K562 (cell line): ENCODE results near the gene NOD1.

ENCODE experiments used
- BHLHE40 ChIP-seq: IDR thresholded peaks from 2 replicates; pipeline ENCODE4 v1.6.1; 2011; ENCODE audit warnings: low read length, improper control_type of control experiment
- ESRRA ChIP-seq: fragments of 450-650 bp; IDR thresholded peaks from 2 replicates; pipeline ENCODE4 v1.6.1; 2014; ENCODE audit warnings: low read depth, mild to moderate bottlenecking, moderate library complexity, borderline replicate concordance
- RBBP5 ChIP-seq: fragments of 200-600 bp; sonication (generic); IDR thresholded peaks from 2 replicates; pipeline ENCODE4 v1.6.1; 2012; ENCODE audit warnings: borderline replicate concordance, mild to moderate bottlenecking, low read length, control low read depth, inconsistent platforms; ENCODE audit not compliant: insufficient read depth, poor library complexity, severe bottlenecking
- STAT5B ChIP-seq: fragments of 250-450 bp; sonication (Bioruptor Pico); IDR thresholded peaks from 2 replicates; pipeline ENCODE4 v1.8.0; 2021; ENCODE audit warnings: mild to moderate bottlenecking, inconsistent platforms
- TAF1 ChIP-seq: IDR thresholded peaks from 2 replicates; pipeline ENCODE4 v1.6.1; 2011; ENCODE audit warnings: mild to moderate bottlenecking, low read length, moderate library complexity; ENCODE audit not compliant: insufficient read depth, control insufficient read depth, severe bottlenecking; ENCODE audit errors: extremely low read depth
- TF ChIP-seq, protein P1 (sequence below): fragments of 450-650 bp; IDR thresholded peaks from one replicate; pipeline ENCODE4 v1.6.1; 2018; ENCODE audit warnings: mild to moderate bottlenecking, moderate library complexity; ENCODE audit not compliant: partially characterized antibody
- TF ChIP-seq, protein P2 (sequence below): IDR thresholded peaks from 2 replicates; pipeline ENCODE4 v1.6.1; 2012; ENCODE audit warnings: low read depth, low read length, improper control_type of control experiment, borderline replicate concordance

DNA sequence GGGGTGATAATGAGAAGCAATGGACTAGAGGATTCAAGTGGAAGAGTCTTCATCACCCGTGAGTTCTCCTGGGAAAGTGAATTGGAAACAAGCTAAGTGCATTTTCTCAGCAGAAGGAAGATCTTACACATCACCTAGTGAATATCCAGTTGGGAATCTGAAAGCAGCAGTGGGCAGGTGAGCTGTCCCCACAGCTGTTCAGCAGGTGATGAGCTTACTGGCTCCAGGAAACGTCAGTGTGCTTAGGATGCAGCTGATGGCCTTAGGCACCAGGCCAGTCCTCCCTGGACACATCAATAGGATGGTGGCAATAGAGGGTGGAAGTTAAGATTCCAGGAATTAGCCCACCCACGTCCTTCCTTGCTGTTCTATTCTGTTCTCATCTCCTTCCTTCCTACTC, 66.7 kb downstream of the NOD1 start:
- TF ChIP-seq RBBP5 (no peak), BHLHE40 (no peak), STAT5B (no peak), ESRRA (no peak), TAF1 (no peak)
- TF ChIP-seq, protein P1, sequence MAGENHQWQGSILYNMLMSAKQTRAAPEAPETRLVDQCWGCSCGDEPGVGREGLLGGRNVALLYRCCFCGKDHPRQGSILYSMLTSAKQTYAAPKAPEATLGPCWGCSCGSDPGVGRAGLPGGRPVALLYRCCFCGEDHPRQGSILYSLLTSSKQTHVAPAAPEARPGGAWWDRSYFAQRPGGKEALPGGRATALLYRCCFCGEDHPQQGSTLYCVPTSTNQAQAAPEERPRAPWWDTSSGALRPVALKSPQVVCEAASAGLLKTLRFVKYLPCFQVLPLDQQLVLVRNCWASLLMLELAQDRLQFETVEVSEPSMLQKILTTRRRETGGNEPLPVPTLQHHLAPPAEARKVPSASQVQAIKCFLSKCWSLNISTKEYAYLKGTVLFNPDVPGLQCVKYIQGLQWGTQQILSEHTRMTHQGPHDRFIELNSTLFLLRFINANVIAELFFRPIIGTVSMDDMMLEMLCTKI = no peak
- TF ChIP-seq, protein P2, sequence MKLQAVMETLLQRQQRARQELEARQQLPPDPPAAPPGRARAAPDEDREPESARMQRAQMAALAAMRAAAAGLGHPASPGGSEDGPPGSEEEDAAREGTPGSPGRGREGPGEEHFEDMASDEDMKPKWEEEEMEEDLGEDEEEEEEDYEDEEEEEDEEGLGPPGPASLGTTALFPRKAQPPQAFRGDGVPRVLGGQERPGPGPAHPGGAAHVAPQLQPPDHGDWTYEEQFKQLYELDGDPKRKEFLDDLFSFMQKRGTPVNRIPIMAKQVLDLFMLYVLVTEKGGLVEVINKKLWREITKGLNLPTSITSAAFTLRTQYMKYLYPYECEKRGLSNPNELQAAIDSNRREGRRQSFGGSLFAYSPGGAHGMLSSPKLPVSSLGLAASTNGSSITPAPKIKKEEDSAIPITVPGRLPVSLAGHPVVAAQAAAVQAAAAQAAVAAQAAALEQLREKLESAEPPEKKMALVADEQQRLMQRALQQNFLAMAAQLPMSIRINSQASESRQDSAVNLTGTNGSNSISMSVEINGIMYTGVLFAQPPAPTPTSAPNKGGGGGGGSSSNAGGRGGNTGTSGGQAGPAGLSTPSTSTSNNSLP = no peak
